Endothelial cell of umbilical vein (primary cell): ENCODE data around the gene TCP11L2. TPM values are rescaled to one million over a fixed set of nuclear protein-coding genes. Genes with fewer than 3 reads are reported as not detected.

Experiments
- BruUV-seq: library from RNA; stranded (reverse); fragments of 400-500 nt; replicated peaks from 2 replicates; lab custom pipeline; 2021; lab: Mats Ljungman, UMichigan
- CTCF ChIA-PET: fragments of 300-600, 350-600 bp; sonication (Branson Sonifier 250); formaldehyde crosslinking; loops from one replicate; lab custom pipeline; 2021; ENCODE audit warnings: antibody characterized with exemption, inconsistent platforms; lab: Charles Lee
- POLR2A ChIA-PET: fragments of 300-600, 350-600 bp; sonication (Branson Sonifier 250); formaldehyde crosslinking; loops from one replicate; lab custom pipeline; 2021; ENCODE audit warnings: antibody characterized with exemption, inconsistent platforms; lab: Charles Lee
- DNase-seq: peaks from one replicate; pipeline ENCODE4 v3.0.0-alpha.2; 2011; ENCODE audit warnings: low read depth, low spot score
- FAIRE-seq: peaks from 2 replicates; lab custom pipeline; 2011; peaks lifted over from hg19 to GRCh38; lab: Jason Lieb, UNC
- H2AFZ ChIP-seq: 2 replicates; pipeline ENCODE4 v1.6.0; 2012; ENCODE audit warnings: low read depth, low read length, control low read depth, inconsistent platforms
- H3K27ac ChIP-seq: 2 replicates; pipeline ENCODE4 v1.5.1; 2011; ENCODE audit warnings: low read depth, mild to moderate bottlenecking, control low read depth, low read length, moderate library complexity; ENCODE audit not compliant: insufficient read depth
- H3K27me3 ChIP-seq, 2 experiments: 2 replicates each; pipeline versions ENCODE4 v1.6.0 to v1.6.1; 2011; ENCODE audit warnings: low read length in 2 of 2, mixed read lengths in 1 of 2; ENCODE audit not compliant: control insufficient read depth in 2 of 2, insufficient read depth in 2 of 2
- H3K36me3 ChIP-seq, 2 experiments: 2 replicates in 1 of 2; 3 replicates in 1 of 2; pipeline ENCODE4 v1.5.1; 2011; ENCODE audit warnings: low read length in 2 of 2, mild to moderate bottlenecking in 1 of 2, moderate library complexity in 1 of 2; ENCODE audit not compliant: control insufficient read depth in 2 of 2, insufficient read depth in 2 of 2; ENCODE audit errors: extremely low read depth in 1 of 2
- H3K4me1 ChIP-seq: 3 replicates; pipeline ENCODE4 v1.5.1; 2011; ENCODE audit warnings: mild to moderate bottlenecking, low read length; ENCODE audit not compliant: control insufficient read depth, insufficient read depth; ENCODE audit errors: extremely low read depth
- H3K4me2 ChIP-seq: 2 replicates; pipeline ENCODE4 v1.6.1; 2011; ENCODE audit warnings: low read length, control low read depth, mixed read lengths; ENCODE audit not compliant: insufficient read depth
- H3K4me3 ChIP-seq, 3 experiments: fragments of 200-600 bp in 1 of 3; sonication (generic), shearing (Covaris generic) in 1 of 3; replicated peaks in 1 of 3; 2 replicates each; pipeline ENCODE4 v1.5.1; 2011 to 2016; ENCODE audit warnings: control low read depth in 3 of 3, low read length in 3 of 3, mild to moderate bottlenecking in 2 of 3, inconsistent platforms in 1 of 3, low read depth in 1 of 3, moderate library complexity in 1 of 3; ENCODE audit not compliant: insufficient read depth in 1 of 3
- H3K79me2 ChIP-seq: 2 replicates; pipeline ENCODE4 v1.6.0; 2012; ENCODE audit warnings: low read length, inconsistent platforms; ENCODE audit not compliant: control insufficient read depth, insufficient read depth
- H3K9ac ChIP-seq: replicated peaks from 2 replicates; pipeline ENCODE3; 2011; ENCODE audit warnings: low read length, control low read depth; ENCODE audit not compliant: insufficient read depth; ENCODE audit errors: extremely low read depth
- H3K9me1 ChIP-seq: replicated peaks from 3 replicates; pipeline ENCODE4 v1.6.0; 2011; ENCODE audit warnings: mild to moderate bottlenecking, low read length; ENCODE audit not compliant: control insufficient read depth, insufficient read depth; ENCODE audit errors: extremely low read depth
- H3K9me3 ChIP-seq: replicated peaks from 2 replicates; pipeline ENCODE4 v1.5.1; 2012; ENCODE audit warnings: low read length, inconsistent platforms; ENCODE audit not compliant: control insufficient read depth, insufficient read depth
- H4K20me1 ChIP-seq: replicated peaks from 2 replicates; pipeline ENCODE3; 2011; ENCODE audit warnings: mild to moderate bottlenecking, low read length; ENCODE audit not compliant: control insufficient read depth, insufficient read depth; ENCODE audit errors: extremely low read depth
- CTCF ChIP-seq, 2 donors: IDR thresholded peaks; 1 replicate in 1 of 2; 2 replicates in 1 of 2; pipeline ENCODE4 v1.5.1; 2011; ENCODE audit warnings: low read length in 2 of 2, mild to moderate bottlenecking in 2 of 2, moderate library complexity in 2 of 2, control low read depth in 1 of 2, inconsistent platforms in 1 of 2, low read depth in 1 of 2; ENCODE audit not compliant: insufficient read depth in 1 of 2; ENCODE audit errors: extremely low read depth in 1 of 2
- EZH2 ChIP-seq: IDR thresholded peaks from 2 replicates; pipeline ENCODE4 v1.6.1; 2012; ENCODE audit warnings: borderline replicate concordance, low read depth, mild to moderate bottlenecking, moderate library complexity, low read length, inconsistent platforms; ENCODE audit not compliant: severe bottlenecking
- FOS ChIP-seq: IDR thresholded peaks from 2 replicates; pipeline ENCODE4 v1.6.1; 2011; ENCODE audit warnings: mild to moderate bottlenecking, low read length, moderate library complexity, borderline replicate concordance; ENCODE audit not compliant: insufficient read depth
- GATA2 ChIP-seq: IDR thresholded peaks from 2 replicates; pipeline ENCODE4 v1.7.0; 2011; ENCODE audit warnings: low read depth, mild to moderate bottlenecking, moderate library complexity, mixed read lengths, low read length; ENCODE audit not compliant: insufficient read length, insufficient read depth
- JUN ChIP-seq: IDR thresholded peaks from 2 replicates; pipeline ENCODE4 v1.6.1; 2011; ENCODE audit warnings: borderline replicate concordance, low read depth; ENCODE audit not compliant: insufficient read length, insufficient read depth
- MYC ChIP-seq: IDR thresholded peaks from one replicate; pipeline ENCODE4 v1.6.1; 2011; ENCODE audit warnings: mild to moderate bottlenecking, low read depth, low read length
- POLR2A ChIP-seq: IDR thresholded peaks from 2 replicates; pipeline ENCODE4 v1.6.1; 2012; ENCODE audit warnings: low read depth, mild to moderate bottlenecking, control low read depth, low read length
- POLR2AphosphoS5 ChIP-seq: IDR thresholded peaks from 2 replicates; pipeline ENCODE4 v1.6.1; 2012; ENCODE audit warnings: low read depth, mild to moderate bottlenecking, control low read depth, low read length, moderate library complexity; ENCODE audit not compliant: insufficient read depth
- dilution Hi-C: fragments of 300-500 bp; cut with MboI; formaldehyde crosslinking; loops from one replicate; pipeline ENCODE4 v1.15.0; 2019; ENCODE audit warnings: low sequenced_read_pairs; ENCODE audit not compliant: extremely low pct_ligation_motif_present
- intact Hi-C: fragments of 100-400 bp; cut with micrococcal nuclease; formaldehyde crosslinking; loops from one replicate; pipeline ENCODE4 v1.10.0; 2022
- polyA plus RNA-seq, 4 experiments: library from polyadenylated mRNA; depleted of rRNA in 3 of 4; stranded (reverse) in 3 of 4; unstranded in 1 of 4; fragments of >200 nt; gene quantifications; 2 replicates each; pipeline versions ENCODE4 v1.2.1 to v1.2.3, GENCODE V29; 2011 to 2012; ENCODE audit warnings: missing spikeins in 1 of 4
- total RNA-seq: library from RNA; stranded (reverse); gene quantifications from 2 replicates; pipeline ENCODE4 v1.2.3, GENCODE V29; 2021
- TF ChIP-seq, protein P1 (sequence below): IDR thresholded peaks from 2 replicates; pipeline ENCODE4 v1.6.1; 2011; ENCODE audit not compliant: insufficient read depth, insufficient read length

Gene TCP11L2
- total and polyA plus RNA-seq, 2 donors (not counting 3 experiments of a cell fraction or from before 2014, with no cell fraction given) = 6.0 to 18.7 TPM

- no peak overlapping the region for H3K4me2 ChIP-seq
- no peaks in the 10 kb centered on the region for H3K9me3 ChIP-seq
- H3K27me3 ChIP-seq = peaks cover 2 to 11% of the 10 kb centered on the region in 2 experiments
- TF ChIP-seq CTCF (IDR thresholded peaks at IDR 0.05; ENCODE audit: extremely low read depth in 1 of 2, insufficient read depth in 1 of 2, low read depth in 1 of 2, low read length in 2 of 2) (no peak), POLR2A (no peak), MYC (no peak), GATA2 (no peak), FOS (no peak), JUN (no peak), POLR2AphosphoS5 (no peak), EZH2 (no peak)
- TF ChIP-seq, protein P1, sequence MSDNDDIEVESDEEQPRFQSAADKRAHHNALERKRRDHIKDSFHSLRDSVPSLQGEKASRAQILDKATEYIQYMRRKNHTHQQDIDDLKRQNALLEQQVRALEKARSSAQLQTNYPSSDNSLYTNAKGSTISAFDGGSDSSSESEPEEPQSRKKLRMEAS = no peak
- dilution Hi-C loops (no loop called here), intact Hi-C loops (no loop called here)
- no peak overlapping the region for H3K27ac ChIP-seq
- H3K36me3 ChIP-seq = no peaks in the 10 kb centered on the region
- H3K79me2 ChIP-seq = no peaks in the 10 kb centered on the region
- H4K20me1 ChIP-seq = no peaks in the 10 kb centered on the region
- H3K4me1 ChIP-seq = no peaks in the 10 kb centered on the region
- H3K4me3 ChIP-seq = no peak overlapping the region
- ChIA-PET CTCF (interaction anchor here (1.0 to 4.5 kb wide), 2 partner anchors 8 to 11 kb away, joined by 4 to 16 read pairs; no protein-coding TSS in a partner anchor), POLR2A (no interaction called here)
- FAIRE-seq (no peak), DNase-seq (no peak)
- H2AFZ ChIP-seq = no peak overlapping the region
- BruUV-seq = no TSS peak
- no peak overlapping the region for H3K9ac ChIP-seq
- no peaks in the 10 kb centered on the region for H3K9me1 ChIP-seq
These were observed 28.5 kb upstream of the TCP11L2 start for GRCh38 chr12:106274012-106274411.
